Coronary artery (tissue), 2 donors: ENCODE data around the gene SDK2.
"Not testable (repeated sequence)": the region's sequence is repeated elsewhere in the genome, so short reads cannot be mapped to it uniquely, and the experiment has no call there.

Source experiments
- DNase-seq: peaks from one replicate; pipeline ENCODE4 v3.0.0-alpha.2; 2017; ENCODE audit warnings: low spot score
- H3K27ac ChIP-seq, 2 donors: fragments of 200-600 bp; sonication (generic); one replicate each; pipeline ENCODE4 v1.5.1; 2016 to 2019
- H3K4me3 ChIP-seq: fragments of 200-600 bp; sonication (generic); 2 replicates; pipeline ENCODE4 v1.5.1; 2016; ENCODE audit warnings: mild to moderate bottlenecking, moderate library complexity
- CTCF ChIP-seq: fragments of 200-600 bp; sonication (generic); IDR thresholded peaks from one replicate; pipeline ENCODE4 v1.5.1; 2019; ENCODE audit warnings: antibody characterized with exemption

SDK2 gene

GRCh38 chr17:73334771-73335513 lies 309.3 kb downstream of the SDK2 start:
- no peak for TF ChIP-seq CTCF
- no peak overlapping the region for H3K4me3 ChIP-seq
- H3K27ac ChIP-seq: peak overlapping the region in 1 of 2 donors; percentile 11
- DNase-seq: no peak

- peak overlapping the region in 1 of 2 donors; percentile 11 for H3K27ac ChIP-seq
- not testable (repeated sequence) for DNase-seq, H3K4me3 ChIP-seq
Measured at GRCh38 chr17:73333445-73333844, 310.8 kb downstream of the SDK2 start.

GRCh38 chr17:73331060-73331459 lies 313.2 kb downstream of the SDK2 start:
- no peak for DNase-seq
- no peak for TF ChIP-seq CTCF
- Histone ChIP-seq H3K27ac (no peak overlapping the region), H3K4me3 (no peak overlapping the region)

- Histone ChIP-seq H3K4me3 (no peak overlapping the region), H3K27ac (no peak overlapping the region)
- DNase-seq: no peak
- TF ChIP-seq CTCF: no peak
Measured at GRCh38 chr17:73327676-73328075, 316.6 kb downstream of the SDK2 start.

GRCh38 chr17:73325527-73325842 lies 318.8 kb downstream of the SDK2 start:
- H3K4me3 ChIP-seq: no peak overlapping the region
- H3K27ac ChIP-seq: no peak overlapping the region
- TF ChIP-seq CTCF: no peak
- no peak for DNase-seq

- DNase-seq: no peak
- peak overlapping the region in 1 of 2 donors; percentile 51 for H3K27ac ChIP-seq
- TF ChIP-seq CTCF: no peak
- H3K4me3 ChIP-seq: no peak overlapping the region
Measured at GRCh38 chr17:73324711-73325526, 319.3 kb downstream of the SDK2 start.

GRCh38 chr17:73324160-73324475 lies 320.1 kb downstream of the SDK2 start:
- H3K27ac ChIP-seq: peak overlapping the region in 1 of 2 donors; percentile 51
- no peak for TF ChIP-seq CTCF
- DNase-seq: no peak

More at GRCh38 chr17:73324160-73324475, 320.1 kb downstream of the SDK2 start:
- H3K4me3 ChIP-seq: peak overlapping the region; percentile 34
